GM21619 (cell line): Measurements from ENCODE around the gene TEKTIP1.

ENCODE experiments used
- ATAC-seq: cut with Tn5 transposase; IDR thresholded peaks from one replicate; pipeline ENCODE4 v1.9.1; 2021; ENCODE audit not compliant: unreplicated experiment

Gene TEKTIP1

DNA sequence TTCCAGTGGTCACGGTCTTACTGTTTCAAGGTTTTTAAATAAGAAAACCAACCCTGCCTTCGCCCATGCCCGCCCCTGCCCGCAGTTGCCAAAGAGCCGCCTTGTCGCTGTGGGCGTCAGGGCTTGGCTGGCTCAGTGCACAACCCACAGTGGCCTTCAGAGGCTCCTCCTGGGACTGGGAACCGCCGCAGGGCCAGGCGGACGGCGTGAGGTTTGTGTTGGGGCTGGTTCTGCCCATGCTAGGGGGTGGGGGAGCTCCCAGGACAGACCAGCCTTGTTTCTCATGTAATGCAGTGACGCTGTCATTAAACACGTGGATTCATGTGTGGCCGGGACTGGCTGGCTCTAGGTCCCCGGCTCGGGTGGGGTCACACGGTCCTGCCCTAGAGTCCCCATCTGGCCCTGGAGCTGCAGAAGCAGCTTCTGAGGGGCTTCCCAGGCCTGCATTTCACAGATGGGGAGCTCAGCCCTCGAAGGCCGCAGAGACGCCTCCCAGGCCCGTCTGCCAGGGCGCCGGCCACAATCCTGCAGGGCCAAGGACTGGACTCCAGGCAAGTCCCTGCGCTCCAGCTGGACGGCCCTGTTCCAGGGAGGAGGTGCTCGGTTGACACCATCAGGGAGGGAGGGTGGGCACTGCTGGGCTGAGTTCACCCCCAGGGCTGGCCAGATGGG lies 2.4 kb upstream of the TEKTIP1 start:
- no peak for ATAC-seq

DNA sequence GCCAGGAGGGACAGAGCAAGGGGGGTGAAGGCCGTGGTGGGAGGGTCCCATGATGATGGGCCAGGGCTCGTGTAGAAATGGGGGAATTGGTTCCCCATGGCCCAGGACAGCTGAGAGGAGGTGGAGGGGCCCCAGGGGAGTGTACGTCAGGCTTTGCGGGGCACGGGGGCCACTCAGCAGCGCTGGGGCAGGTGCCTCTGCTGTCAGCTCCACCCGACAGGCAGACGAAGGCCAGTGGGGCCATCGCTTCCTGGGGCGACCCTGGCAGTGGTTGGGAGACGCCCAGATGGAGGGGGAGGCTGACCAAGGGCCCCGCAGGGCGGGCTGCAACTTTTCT lies 1.9 kb upstream of the TEKTIP1 start:
- ATAC-seq, result no peak

DNA sequence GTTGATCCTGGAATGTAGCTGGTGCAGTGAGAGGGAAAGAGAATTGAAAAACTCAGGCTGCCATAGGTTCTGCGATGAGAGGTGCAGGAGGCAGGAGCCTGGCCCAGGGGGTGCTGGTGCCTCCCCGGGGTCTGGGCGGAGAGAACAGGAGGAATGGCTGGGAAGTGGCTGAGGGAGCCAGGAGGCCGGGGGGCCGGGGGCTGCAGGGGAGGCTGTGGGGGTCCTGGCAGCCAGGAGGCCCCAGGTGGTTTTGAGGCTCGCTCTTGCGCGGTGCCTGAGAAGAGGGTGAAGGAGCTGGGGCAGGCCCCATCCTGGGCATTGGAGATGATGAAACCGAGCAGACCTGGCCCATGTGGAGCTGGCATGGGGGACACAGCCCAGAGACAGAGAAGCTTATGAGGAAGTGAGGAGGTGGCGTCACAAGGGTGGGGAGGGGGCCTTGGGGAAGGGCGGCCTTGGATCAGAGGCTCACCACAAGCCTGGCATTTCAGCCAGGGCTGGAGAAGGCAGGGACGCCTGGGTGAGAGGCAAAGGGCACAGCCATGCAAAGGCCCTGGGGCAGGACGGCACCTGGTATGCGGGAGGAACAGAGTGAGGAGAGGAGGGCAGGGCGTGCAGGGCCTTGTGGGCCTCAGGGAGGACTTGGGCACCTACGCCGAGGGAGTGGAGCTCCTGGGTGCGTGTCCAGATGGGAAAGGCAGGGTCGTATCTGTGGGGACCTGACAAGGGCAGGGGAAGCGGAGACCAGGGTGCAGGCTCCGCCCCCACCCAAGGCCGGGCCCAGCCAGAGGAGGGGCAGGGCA lies 1.3 kb upstream of the TEKTIP1 start:
- no peak for ATAC-seq

GRCh38 chr19:3538258-3538929 lies 580 bp upstream of the TEKTIP1 start:
- no peak for ATAC-seq

DNA sequence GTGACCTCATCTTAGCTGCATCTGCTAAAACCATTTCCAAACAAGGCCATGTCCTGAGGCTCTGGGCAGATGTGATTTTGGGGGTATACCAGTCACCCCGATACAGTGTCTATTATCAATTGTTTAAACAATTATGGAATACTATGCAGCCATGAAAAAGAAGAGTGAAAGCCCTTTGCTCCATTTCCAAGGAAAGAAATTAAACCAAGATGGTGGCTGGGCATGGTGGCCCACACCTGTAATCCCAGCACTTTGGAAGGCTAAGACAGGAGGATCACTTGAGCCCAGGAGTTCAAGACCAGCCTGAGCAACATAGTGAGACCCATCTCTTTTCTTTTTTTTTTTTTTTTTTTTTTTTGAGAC lies 763 bp downstream of the TEKTIP1 start:
- no peak for ATAC-seq

DNA sequence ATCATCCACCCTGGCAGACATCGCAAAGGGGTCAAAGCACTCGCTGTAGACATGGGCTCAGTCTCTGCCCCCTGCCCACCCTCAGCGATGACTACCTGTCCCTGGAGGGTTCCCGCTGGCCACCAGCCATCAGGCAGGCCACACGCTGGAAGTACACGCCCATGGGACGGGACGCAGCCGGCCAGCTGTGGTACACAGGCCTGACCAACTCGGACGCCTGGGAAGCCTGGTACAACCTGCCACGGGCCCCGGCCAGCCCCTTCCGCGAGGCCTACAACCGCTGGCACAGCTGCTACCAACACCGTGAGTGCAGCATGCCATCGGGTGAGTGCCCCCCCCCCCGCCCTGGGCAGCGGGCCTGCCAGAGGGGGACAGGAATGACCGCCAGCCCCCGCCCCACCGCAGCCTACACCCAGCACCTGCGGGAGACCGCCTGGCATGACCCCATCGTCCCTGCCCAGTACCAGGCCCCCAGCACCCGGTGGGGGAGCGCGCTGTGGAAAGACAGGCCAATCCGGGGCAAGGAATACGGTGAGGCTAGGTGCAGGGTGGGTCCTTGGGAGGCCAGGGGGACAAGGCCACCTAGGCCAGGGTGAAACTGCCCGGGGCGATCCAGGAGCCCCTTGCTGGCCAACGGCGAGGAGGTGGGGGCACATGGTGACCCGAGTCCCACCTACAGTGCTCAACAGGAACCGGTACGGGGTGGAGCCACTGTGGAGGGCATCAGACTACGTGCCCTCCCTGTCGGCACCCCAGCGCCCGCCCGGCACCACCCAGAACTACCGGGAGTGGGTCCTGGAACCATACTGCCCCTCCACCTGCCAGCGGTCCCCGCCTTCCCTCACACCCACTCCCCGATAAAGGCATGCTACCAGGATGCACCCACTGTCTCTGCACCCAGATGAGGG lies 4.4 kb downstream of the TEKTIP1 start:
- ATAC-seq, result no peak

DNA sequence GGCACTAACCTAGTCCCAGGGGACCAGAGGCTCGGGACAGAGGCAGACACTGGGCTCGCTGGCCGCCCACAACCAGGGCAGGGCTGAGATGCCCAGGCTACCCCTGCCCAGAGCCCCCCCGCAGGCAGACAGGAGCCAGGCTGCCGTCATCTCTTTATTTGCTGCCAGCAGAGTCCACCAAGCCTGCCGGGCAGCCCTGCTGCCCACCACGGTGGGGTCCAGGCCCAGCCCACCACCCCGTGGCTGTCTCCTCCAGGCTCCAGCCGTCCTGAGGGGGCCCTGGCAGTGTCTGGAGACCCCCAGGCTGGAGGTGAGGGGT lies 5.0 kb downstream of the TEKTIP1 start:
- no peak for ATAC-seq

DNA sequence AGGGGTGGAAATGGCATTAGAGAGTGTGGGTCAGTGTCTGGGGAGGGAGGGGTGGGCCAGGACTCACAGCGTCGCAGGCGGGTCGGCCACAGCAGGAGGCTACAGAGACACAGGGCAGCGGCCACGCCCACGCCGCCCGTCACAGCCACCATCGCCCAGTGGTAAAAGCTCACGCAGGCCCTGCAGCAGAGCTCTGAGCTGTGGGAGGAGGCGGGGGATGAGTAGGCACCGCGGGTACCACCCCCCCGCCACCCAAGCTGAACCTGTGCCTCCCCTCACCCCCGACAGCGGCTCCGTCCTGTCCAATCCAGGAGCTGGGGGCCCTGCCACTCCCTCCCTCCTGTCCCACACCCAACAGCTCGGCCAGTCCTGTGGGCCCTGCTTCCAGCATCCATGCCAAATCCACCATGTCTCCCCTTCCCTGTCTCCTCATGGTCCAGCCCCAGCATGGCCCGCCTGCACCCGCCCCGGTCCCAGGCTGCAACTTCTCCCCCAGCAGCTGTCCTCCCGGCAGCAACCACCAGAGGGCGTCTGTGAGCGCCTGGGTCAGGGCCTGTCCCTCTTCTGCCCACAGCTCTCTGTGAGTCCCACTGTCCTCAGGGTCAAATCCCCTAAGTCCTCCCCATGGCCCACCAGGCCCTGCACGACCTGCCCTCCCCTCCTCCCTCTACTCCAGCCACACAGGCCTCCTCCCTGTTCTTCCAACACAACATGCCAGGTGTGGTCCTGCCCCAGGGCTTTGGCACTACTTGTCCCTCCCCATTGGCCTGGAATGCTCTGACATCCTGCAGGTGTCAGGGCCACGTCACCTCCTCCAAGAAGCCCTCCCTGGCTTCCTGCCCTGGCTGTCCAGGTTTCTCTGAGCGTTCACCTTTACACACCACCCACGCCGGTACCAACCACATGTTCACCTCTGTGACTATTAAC lies 6.0 kb downstream of the TEKTIP1 start:
- no peak for ATAC-seq

DNA sequence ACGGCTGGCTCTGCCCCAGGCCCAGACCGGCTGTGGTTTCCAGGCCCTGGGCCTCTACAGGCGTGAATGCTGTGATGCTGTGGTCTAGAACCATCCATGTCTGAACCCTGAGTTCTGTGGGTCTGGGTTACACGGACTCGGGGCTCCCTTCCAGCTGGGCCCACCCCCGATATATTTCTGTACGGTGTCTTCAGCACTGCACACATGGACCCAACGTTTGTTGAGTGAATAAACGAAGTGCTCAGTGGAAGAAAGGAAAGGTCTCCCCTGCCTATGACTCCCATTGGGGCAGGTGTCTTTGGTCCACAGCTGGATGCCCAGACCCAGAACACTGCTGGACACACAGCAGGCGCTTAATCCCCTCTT lies 6.7 kb downstream of the TEKTIP1 start:
- ATAC-seq, result no peak

- ATAC-seq, result no peak
These were observed 7.1 kb downstream of the TEKTIP1 start for GRCh38 chr19:3546119-3546518.

DNA sequence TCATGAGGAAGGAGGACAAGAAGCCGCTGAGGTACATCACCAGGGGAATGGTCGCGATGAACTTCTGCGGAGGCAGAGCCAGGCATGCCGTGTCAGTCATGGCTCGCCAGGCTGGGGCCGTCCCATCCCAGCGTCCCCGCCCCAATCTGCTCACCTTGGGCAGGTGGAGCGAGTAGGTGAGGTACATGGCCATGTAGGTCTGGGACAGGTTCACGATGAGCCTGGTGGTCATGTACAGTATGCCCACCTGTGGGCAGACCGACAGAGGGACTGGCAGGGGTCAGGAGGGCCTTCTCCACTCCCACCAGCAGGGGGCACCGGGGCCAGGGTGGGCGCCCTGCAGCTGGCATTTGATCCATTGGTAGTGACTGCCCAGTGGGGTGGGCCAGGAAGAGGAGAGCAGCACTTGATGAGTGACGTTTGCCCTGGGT lies 8.3 kb downstream of the TEKTIP1 start:
- ATAC-seq, result no peak

- ATAC-seq, result no peak
These were observed 8.9 kb downstream of the TEKTIP1 start for GRCh38 chr19:3547767-3548282.

DNA sequence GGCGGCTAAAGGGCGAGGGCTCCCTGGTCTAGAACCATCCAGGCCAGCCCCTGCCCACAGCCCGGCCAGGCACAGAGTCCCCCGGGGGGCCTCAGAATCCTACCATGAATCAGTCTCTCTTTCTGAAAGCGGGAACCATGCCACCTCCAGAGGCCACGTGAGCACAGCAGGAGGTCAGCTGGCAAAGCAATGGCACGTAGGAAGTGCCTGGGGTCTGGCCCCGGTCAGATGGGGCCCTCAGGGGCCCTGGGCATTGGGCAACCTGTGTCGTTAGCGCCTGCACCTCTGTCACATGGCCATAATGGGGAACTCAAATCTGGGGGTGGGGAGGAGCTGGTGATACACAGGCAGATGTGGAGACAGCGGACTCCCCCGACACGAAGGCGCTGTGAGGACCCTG lies 9.6 kb downstream of the TEKTIP1 start:
- ATAC-seq, result no peak

GRCh38 chr19:3549816-3550215 lies 10.8 kb downstream of the TEKTIP1 start:
- ATAC-seq, result no peak

DNA sequence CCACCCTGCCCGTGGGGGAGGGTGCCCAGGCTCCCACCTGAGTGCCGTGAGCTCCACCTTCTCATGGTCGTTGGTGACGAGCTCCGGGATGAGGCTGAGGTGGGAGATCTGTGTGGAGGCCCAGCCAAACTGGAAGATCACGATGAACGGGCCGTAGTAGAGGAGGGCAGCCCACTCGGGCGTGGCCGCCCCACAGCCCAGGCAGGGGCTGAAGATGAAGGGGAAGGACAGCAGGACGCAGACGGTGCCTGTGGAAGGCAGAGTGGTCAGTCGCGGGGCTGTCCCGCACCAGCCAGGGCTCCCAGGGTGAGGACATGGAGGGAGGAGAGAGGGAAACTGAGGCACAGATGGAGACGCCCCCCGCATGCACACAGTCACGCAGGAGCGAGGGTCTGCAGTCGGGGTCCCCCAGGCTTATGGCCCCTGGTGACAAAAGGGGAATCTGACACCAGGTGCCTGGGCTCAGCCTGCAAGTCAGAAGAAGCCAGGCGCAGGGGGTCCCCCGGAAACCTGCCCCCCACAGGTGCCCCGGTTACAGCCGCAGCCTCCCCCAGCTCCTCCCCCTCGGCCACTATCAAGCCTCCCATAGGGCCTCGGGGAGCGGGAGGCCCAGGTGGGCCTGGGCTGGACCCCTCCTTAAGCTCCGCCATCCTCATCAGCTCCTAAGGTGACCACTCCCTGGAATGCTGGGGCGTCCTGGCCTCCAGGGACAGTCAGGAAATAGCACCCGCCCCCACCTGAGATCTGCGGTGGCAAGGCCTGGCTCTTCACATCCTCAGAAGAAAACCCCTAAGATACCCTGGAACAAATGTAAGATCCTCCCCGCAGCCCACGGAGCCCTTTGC lies 12.2 kb downstream of the TEKTIP1 start:
- no peak for ATAC-seq

GRCh38 chr19:3551792-3552095 lies 12.8 kb downstream of the TEKTIP1 start:
- no peak for ATAC-seq

GRCh38 chr19:3554254-3555083 lies 15.5 kb downstream of the TEKTIP1 start:
- ATAC-seq, result no peak

DNA sequence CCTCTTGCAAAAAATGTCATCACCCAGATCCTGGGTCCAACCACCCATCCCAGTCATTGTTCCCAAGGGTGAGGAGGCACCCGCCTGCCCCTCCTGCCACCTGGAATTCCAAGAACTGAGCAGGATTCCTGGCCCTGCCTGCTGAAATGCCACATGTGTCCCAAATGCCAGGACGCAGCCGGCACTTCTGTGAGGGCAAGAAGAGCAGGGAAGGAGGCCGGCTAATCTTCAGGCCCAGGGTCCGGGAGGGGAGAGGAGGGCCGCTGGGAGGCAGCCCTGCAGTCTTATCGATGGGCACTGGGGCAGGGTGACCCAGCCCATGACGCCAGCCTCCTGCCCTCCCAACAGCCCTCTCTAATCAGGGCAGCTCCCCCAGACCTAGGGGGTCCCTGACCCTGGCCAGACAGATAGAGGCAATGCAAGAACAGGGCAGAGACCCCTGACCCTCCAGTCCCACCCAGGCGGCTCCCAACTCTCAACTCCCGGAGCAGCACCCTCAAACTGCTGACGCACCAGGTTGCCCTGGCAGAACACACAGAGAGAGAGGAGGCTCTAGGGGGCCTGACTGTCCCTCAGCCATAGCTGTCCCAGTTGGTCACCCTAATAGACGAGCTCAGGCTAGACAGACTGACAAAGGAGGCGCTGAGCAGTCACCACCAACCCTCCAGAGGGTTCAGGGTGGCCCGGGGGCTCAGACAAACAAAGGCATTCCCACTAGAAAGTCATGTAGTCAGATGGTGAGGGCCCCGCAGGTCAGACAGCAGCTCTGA lies 16.9 kb downstream of the TEKTIP1 start:
- ATAC-seq, result no peak
